OCI-LY1 (cell line): Measurements from ENCODE around the gene ACAD11.

ENCODE experiments used
- H2AFZ ChIP-seq: fragments of 200-600 bp; sonication (generic), shearing (Covaris generic); 2 replicates; pipeline ENCODE4 v1.6.0; 2014; ENCODE audit warnings: antibody characterized with exemption, mild to moderate bottlenecking, low read length
- H3F3A ChIP-seq: fragments of 200-600 bp; sonication (generic), shearing (Covaris generic); 2 replicates; pipeline ENCODE4 v1.6.0; 2014; ENCODE audit warnings: mild to moderate bottlenecking, antibody characterized with exemption, low read length, moderate library complexity; ENCODE audit not compliant: insufficient read depth
- H3K27ac ChIP-seq: fragments of 200-600 bp; sonication (generic); 2 replicates; pipeline ENCODE4 v1.5.1; 2014; ENCODE audit warnings: low read length, mixed run types, mild to moderate bottlenecking, low read depth; ENCODE audit not compliant: poor library complexity, severe bottlenecking
- H3K27me3 ChIP-seq: fragments of 200-600 bp; sonication (generic); 2 replicates; pipeline ENCODE4 v1.6.0; 2014; ENCODE audit warnings: antibody characterized with exemption, mild to moderate bottlenecking, low read length, moderate library complexity; ENCODE audit not compliant: insufficient read depth
- H3K36me3 ChIP-seq: fragments of 200-600 bp; sonication (generic); 2 replicates; pipeline ENCODE4 v1.6.1; 2014; ENCODE audit warnings: mild to moderate bottlenecking, antibody characterized with exemption, low read length, moderate library complexity, mixed read lengths; ENCODE audit not compliant: insufficient read depth
- H3K4me1 ChIP-seq: fragments of 200-600 bp; sonication (generic); 2 replicates; pipeline ENCODE4 v1.5.1; 2014; ENCODE audit warnings: mild to moderate bottlenecking, low read length, moderate library complexity; ENCODE audit not compliant: insufficient read depth, severe bottlenecking
- H3K4me2 ChIP-seq: fragments of 200-600 bp; sonication (generic), shearing (Covaris generic); 2 replicates; pipeline ENCODE4 v1.6.1; 2014; ENCODE audit warnings: low read length
- H3K4me3 ChIP-seq: fragments of 200-600 bp; sonication (generic); 2 replicates; pipeline ENCODE4 v1.5.1; 2014; ENCODE audit warnings: low read length, low read depth, mild to moderate bottlenecking, mixed read lengths; ENCODE audit not compliant: poor library complexity, severe bottlenecking
- H3K79me2 ChIP-seq: fragments of 200-600 bp; shearing (Covaris generic); 2 replicates; pipeline ENCODE4 v1.6.1; 2016; ENCODE audit warnings: mixed run types, low read length, mixed read lengths; ENCODE audit not compliant: insufficient read depth
- H3K9ac ChIP-seq: fragments of 200-600 bp; sonication (generic), shearing (Covaris generic); 2 replicates; pipeline ENCODE4 v1.6.1; 2014; ENCODE audit warnings: mild to moderate bottlenecking, low read length, mixed read lengths
- H3K9me2 ChIP-seq: fragments of 200-600 bp; sonication (generic), shearing (Covaris generic); 2 replicates; pipeline ENCODE4 v1.6.1; 2014; ENCODE audit warnings: low read depth, mild to moderate bottlenecking, low read length, mixed read lengths
- H3K9me3 ChIP-seq: fragments of 200-600 bp; shearing (Covaris generic); 2 replicates; pipeline ENCODE4 v1.6.1; 2014; ENCODE audit warnings: low read length, mixed read lengths
- H4K20me1 ChIP-seq: fragments of 200-600 bp; sonication (generic), shearing (Covaris generic); 2 replicates; pipeline ENCODE4 v1.6.0; 2016; ENCODE audit warnings: mild to moderate bottlenecking, low read length; ENCODE audit not compliant: insufficient read depth
- EZH2 ChIP-seq: fragments of 200-600 bp; sonication (generic), shearing (Covaris generic); IDR thresholded peaks from 2 replicates; pipeline ENCODE4 v1.8.0; 2017; ENCODE audit warnings: borderline replicate concordance, mixed run types, mild to moderate bottlenecking, antibody characterized with exemption, low read length, moderate library complexity, mixed read lengths
- TF ChIP-seq, protein P1 (sequence below): fragments of 200-600 bp; sonication (generic), shearing (Covaris generic); IDR thresholded peaks from 2 replicates; pipeline ENCODE4 v1.5.1; 2017; ENCODE audit warnings: mild to moderate bottlenecking, antibody characterized with exemption, low read length, moderate library complexity, mixed read lengths

Gene ACAD11

GRCh38 chr3:132535575-132536441 lies 123.8 kb downstream of the ACAD11 start:
- no peak overlapping the region for H3K4me3 ChIP-seq
- no peaks in the 10 kb centered on the region for H3K9me3 ChIP-seq
- H3K4me1 ChIP-seq: no peaks in the 10 kb centered on the region
- no peak overlapping the region for H3K27ac ChIP-seq
- H3K36me3 ChIP-seq: peaks cover 42% of the 10 kb centered on the region
- H3K79me2 ChIP-seq: no peaks in the 10 kb centered on the region
- TF ChIP-seq, protein P1, sequence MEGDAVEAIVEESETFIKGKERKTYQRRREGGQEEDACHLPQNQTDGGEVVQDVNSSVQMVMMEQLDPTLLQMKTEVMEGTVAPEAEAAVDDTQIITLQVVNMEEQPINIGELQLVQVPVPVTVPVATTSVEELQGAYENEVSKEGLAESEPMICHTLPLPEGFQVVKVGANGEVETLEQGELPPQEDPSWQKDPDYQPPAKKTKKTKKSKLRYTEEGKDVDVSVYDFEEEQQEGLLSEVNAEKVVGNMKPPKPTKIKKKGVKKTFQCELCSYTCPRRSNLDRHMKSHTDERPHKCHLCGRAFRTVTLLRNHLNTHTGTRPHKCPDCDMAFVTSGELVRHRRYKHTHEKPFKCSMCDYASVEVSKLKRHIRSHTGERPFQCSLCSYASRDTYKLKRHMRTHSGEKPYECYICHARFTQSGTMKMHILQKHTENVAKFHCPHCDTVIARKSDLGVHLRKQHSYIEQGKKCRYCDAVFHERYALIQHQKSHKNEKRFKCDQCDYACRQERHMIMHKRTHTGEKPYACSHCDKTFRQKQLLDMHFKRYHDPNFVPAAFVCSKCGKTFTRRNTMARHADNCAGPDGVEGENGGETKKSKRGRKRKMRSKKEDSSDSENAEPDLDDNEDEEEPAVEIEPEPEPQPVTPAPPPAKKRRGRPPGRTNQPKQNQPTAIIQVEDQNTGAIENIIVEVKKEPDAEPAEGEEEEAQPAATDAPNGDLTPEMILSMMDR: peak; percentile 84
- no peak for TF ChIP-seq EZH2
- H3K9ac ChIP-seq: no peak overlapping the region
- no peaks in the 10 kb centered on the region for H3K9me2 ChIP-seq
- H4K20me1 ChIP-seq: no peaks in the 10 kb centered on the region
- no peak overlapping the region for H2AFZ ChIP-seq
- H3K27me3 ChIP-seq: no peaks in the 10 kb centered on the region
- H3K4me2 ChIP-seq: no peak overlapping the region
- no peaks in the 10 kb centered on the region for H3F3A ChIP-seq

- Histone ChIP-seq H3K9me2 (no peaks in the 10 kb centered on the region), H4K20me1 (no peaks in the 10 kb centered on the region), H2AFZ (no peak overlapping the region), H3K9ac (no peak overlapping the region), H3F3A (no peaks in the 10 kb centered on the region), H3K4me1 (no peaks in the 10 kb centered on the region), H3K4me2 (no peak overlapping the region), H3K79me2 (no peaks in the 10 kb centered on the region), H3K4me3 (no peak overlapping the region), H3K27me3 (no peaks in the 10 kb centered on the region), H3K9me3 (no peaks in the 10 kb centered on the region), H3K27ac (no peak overlapping the region), H3K36me3 (peaks cover 58% of the 10 kb centered on the region)
- TF ChIP-seq EZH2: no peak
- TF ChIP-seq, protein P1: no peak
These were observed 129.0 kb downstream of the ACAD11 start for GRCh38 chr3:132530624-132531023.

GRCh38 chr3:132522353-132522752 lies 137.3 kb downstream of the ACAD11 start:
- no peak overlapping the region for H3K4me2 ChIP-seq
- TF ChIP-seq, protein P1: no peak
- TF ChIP-seq EZH2: no peak
- no peak overlapping the region for H3K27ac ChIP-seq
- no peaks in the 10 kb centered on the region for H4K20me1 ChIP-seq
- no peaks in the 10 kb centered on the region for H3K9me2 ChIP-seq
- no peak overlapping the region for H3K4me3 ChIP-seq
- peaks cover 66% of the 10 kb centered on the region for H3K36me3 ChIP-seq
- H3K9me3 ChIP-seq: no peaks in the 10 kb centered on the region
- no peak overlapping the region for H3K9ac ChIP-seq
- no peaks in the 10 kb centered on the region for H3F3A ChIP-seq
- H3K4me1 ChIP-seq: no peaks in the 10 kb centered on the region
- no peaks in the 10 kb centered on the region for H3K79me2 ChIP-seq
- no peak overlapping the region for H2AFZ ChIP-seq
- H3K27me3 ChIP-seq: no peaks in the 10 kb centered on the region
